GM12891 (cell line): ENCODE data around the gene TNFRSF21.

Experiments used
- PAX5 ChIP-seq: IDR thresholded peaks from 2 replicates; pipeline ENCODE4 v1.6.1; 2011; ENCODE audit warnings: low read length, moderate library complexity, mild to moderate bottlenecking; ENCODE audit not compliant: insufficient read depth, severe bottlenecking
- POLR2A ChIP-seq: IDR thresholded peaks from 2 replicates; pipeline ENCODE4 v1.6.1; 2011; ENCODE audit warnings: low read depth, low read length, control low read depth
- POLR2AphosphoS5 ChIP-seq: IDR thresholded peaks from 2 replicates; pipeline ENCODE4 v1.6.1; 2011; ENCODE audit warnings: low read depth, low read length, control low read depth
- TAF1 ChIP-seq: IDR thresholded peaks from 2 replicates; pipeline ENCODE4 v1.6.1; 2011; ENCODE audit warnings: low read depth, low read length, control low read depth

GRCh38 chr6:47268572-47269187, 41.0 kb downstream of the TNFRSF21 start:
- TF ChIP-seq POLR2A (no peak), POLR2AphosphoS5 (no peak), TAF1 (no peak), PAX5 (no peak)
